IMR-90 (cell line): ENCODE results near the gene ZEB2.

Experiments used
- BHLHE40 ChIP-seq: fragments of 150-350 bp; IDR thresholded peaks from 2 replicates; pipeline ENCODE4 v1.6.1; 2016; ENCODE audit warnings: mild to moderate bottlenecking, low read depth, low read length
- CEBPB ChIP-seq: IDR thresholded peaks from 2 replicates; pipeline ENCODE4 v1.6.1; 2012; ENCODE audit warnings: low read depth, low read length, improper control_type of control experiment
- CHD1 ChIP-seq: IDR thresholded peaks from 2 replicates; pipeline ENCODE4 v1.6.1; 2012; ENCODE audit warnings: low read depth, low read length, improper control_type of control experiment
- CTCF ChIP-seq: conservative IDR thresholded peaks from 2 replicates; pipeline ENCODE4 v1.5.1; 2012; ENCODE audit warnings: mild to moderate bottlenecking, low read depth, low read length, improper control_type of control experiment
- FOS ChIP-seq: fragments of 150-350 bp; IDR thresholded peaks from 2 replicates; pipeline ENCODE4 v1.6.1; 2016; ENCODE audit warnings: low read depth, low read length
- MAFK ChIP-seq: IDR thresholded peaks from 2 replicates; pipeline ENCODE4 v1.6.1; 2012; ENCODE audit warnings: low read depth, low read length, improper control_type of control experiment
- MAZ ChIP-seq: IDR thresholded peaks from 2 replicates; pipeline ENCODE4 v1.6.1; 2012; ENCODE audit warnings: low read depth, mild to moderate bottlenecking, low read length, improper control_type of control experiment, moderate library complexity, borderline replicate concordance
- MXI1 ChIP-seq: IDR thresholded peaks from 2 replicates; pipeline ENCODE4 v1.6.1; 2012; ENCODE audit warnings: low read depth, mild to moderate bottlenecking, low read length, moderate library complexity, borderline replicate concordance
- POLR2A ChIP-seq: IDR thresholded peaks from 2 replicates; pipeline ENCODE4 v1.6.1; 2012; ENCODE audit warnings: mild to moderate bottlenecking, low read depth, low read length
- RAD21 ChIP-seq: IDR thresholded peaks from 2 replicates; pipeline ENCODE4 v1.6.1; 2012; ENCODE audit warnings: low read length, improper control_type of control experiment
- RCOR1 ChIP-seq: IDR thresholded peaks from 2 replicates; pipeline ENCODE4 v1.6.1; 2012; ENCODE audit warnings: mild to moderate bottlenecking, low read length, improper control_type of control experiment; ENCODE audit not compliant: insufficient replicate concordance
- RFX5 ChIP-seq: IDR thresholded peaks from 2 replicates; pipeline ENCODE4 v1.8.0; 2012; ENCODE audit warnings: low read depth, mild to moderate bottlenecking, low read length, moderate library complexity
- SMC3 ChIP-seq: fragments of 150-350 bp; IDR thresholded peaks from 2 replicates; pipeline ENCODE4 v1.6.1; 2016; ENCODE audit warnings: low read depth, mild to moderate bottlenecking, antibody characterized with exemption, low read length, moderate library complexity
- USF2 ChIP-seq: fragments of 150-350 bp; IDR thresholded peaks from 2 replicates; pipeline ENCODE4 v1.6.1; 2017; ENCODE audit warnings: mild to moderate bottlenecking, antibody characterized with exemption, low read length, low read depth

DNA sequence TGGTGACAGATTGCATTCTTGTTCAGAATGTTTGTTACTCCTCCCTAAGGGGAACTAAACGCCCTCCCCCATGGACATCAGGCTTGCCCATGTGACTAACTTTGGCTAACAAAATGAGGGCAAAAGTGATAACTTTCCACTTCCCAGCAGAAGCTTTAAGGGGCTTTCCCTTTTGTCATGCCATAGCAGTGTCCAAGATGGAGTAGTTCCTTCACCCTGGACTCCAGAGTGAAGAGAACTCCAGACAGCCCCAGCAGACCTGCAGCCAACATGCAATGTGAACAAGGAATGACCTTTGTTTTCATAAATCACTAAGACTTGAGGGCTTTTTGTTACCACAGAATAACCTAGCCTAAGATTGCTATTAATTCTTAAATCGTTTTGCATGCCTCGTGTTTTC lies 163.5 kb downstream of the ZEB2 start:
- TF ChIP-seq BHLHE40 (no peak), CTCF (no peak), POLR2A (no peak), SMC3 (no peak), FOS (no peak), USF2 (no peak), CHD1 (no peak), MAZ (no peak), MAFK (no peak), MXI1 (no peak), RCOR1 (no peak), CEBPB (no peak), RAD21 (no peak), RFX5 (no peak)
